Lung (tissue), 16 donors: ENCODE measurements around the gene TRIM72. TPM values are rescaled to one million over a fixed set of nuclear protein-coding genes. Genes with fewer than 3 reads are reported as not detected.
"Not testable (repeated sequence)": the region's sequence is repeated elsewhere in the genome, so short reads cannot be mapped to it uniquely, and the experiment has no call there.

Experiments
- ATAC-seq: fragments of 200-7000 bp; cut with Tn5 transposase; one replicate; pipeline ENCODE4 v1.9.1; 2020; ENCODE audit warnings: moderate number of reproducible peaks; ENCODE audit not compliant: insufficient read depth, low FRiP score
- DNase-seq, 3 donors: peaks; one replicate each; pipeline ENCODE4 v3.0.0-alpha.2; 2013 to 2017
- H3K27ac ChIP-seq, 2 donors: one replicate each; pipeline ENCODE4 v1.5.1; 2013; ENCODE audit warnings: mild to moderate bottlenecking in 2 of 2, moderate library complexity in 2 of 2, control low read depth in 1 of 2, inconsistent platforms in 1 of 2, low read depth in 1 of 2, low read length in 1 of 2
- H3K27me3 ChIP-seq, 3 donors: one replicate each; pipeline ENCODE4 v1.5.1; 2013; ENCODE audit warnings: low read length in 2 of 3; ENCODE audit not compliant: control insufficient read depth in 3 of 3, insufficient read depth in 3 of 3
- H3K36me3 ChIP-seq, 4 donors: one replicate each; pipeline ENCODE4 v1.5.1; 2013; ENCODE audit warnings: low read length in 4 of 4, mild to moderate bottlenecking in 1 of 4, moderate library complexity in 1 of 4; ENCODE audit not compliant: control insufficient read depth in 4 of 4, insufficient read depth in 4 of 4
- H3K4me1 ChIP-seq, 5 donors: one replicate each; pipeline ENCODE4 v1.5.1; 2013; ENCODE audit warnings: low read length in 5 of 5, mild to moderate bottlenecking in 2 of 5, moderate library complexity in 1 of 5; ENCODE audit not compliant: control insufficient read depth in 5 of 5, insufficient read depth in 5 of 5
- H3K4me3 ChIP-seq: one replicate; pipeline ENCODE4 v1.5.1; 2013; ENCODE audit warnings: mild to moderate bottlenecking, control low read depth, moderate library complexity
- H3K9ac ChIP-seq, 2 donors: one replicate each; pipeline ENCODE4 v1.5.1; 2013; ENCODE audit warnings: low read length in 2 of 2, control low read depth in 1 of 2; ENCODE audit not compliant: insufficient read depth in 1 of 2
- H3K9me3 ChIP-seq, 4 donors: one replicate each; pipeline ENCODE4 v1.5.1; 2013; ENCODE audit warnings: low read length in 3 of 4, mild to moderate bottlenecking in 1 of 4, moderate library complexity in 1 of 4; ENCODE audit not compliant: control insufficient read depth in 4 of 4, insufficient read depth in 3 of 4
- CTCF ChIP-seq: IDR thresholded peaks from 2 replicates; pipeline ENCODE4 v1.5.1; 2012; ENCODE audit warnings: mild to moderate bottlenecking; ENCODE audit errors: control extremely low read depth, extremely low read depth
- WGBS, 2 donors: extraction: QIAGEN DNeasy Blood & Tissue Kit; methylation state at CpG; one replicate each; pipeline ENCODE4 v1.1.7; 2013; 5-methylcytosine and 5-hydroxymethylcytosine counted together
- long read RNA-seq, 5 donors: transcript quantifications; one replicate each; lab custom pipeline, GENCODE V29; 2026
- polyA plus RNA-seq, 2 donors: library from polyadenylated mRNA; stranded (reverse); fragments of 200-250 nt; gene quantifications; one replicate each; pipeline ENCODE4 v1.2.1, GENCODE V29; 2013
- total RNA-seq, 2 donors: library from RNA; depleted of rRNA in 1 of 2; stranded (reverse); fragments of >200 nt in 1 of 2; gene quantifications; one replicate each; pipeline ENCODE4 v1.2.1, GENCODE V29; 2014 to 2021
- donor health status: control.
- donor health status: control.
- donor health status: Bipolar disorder and iron deficiency.
- donor health status: healthy.
- donor health status: DM: yes; HTN: yes; CAD: no.

The TRIM72 gene
- total RNA-seq (under 1 TPM in 1 of 2 donors, not detected in 1; 0.09 TPM), polyA plus RNA-seq (under 1 TPM; 0.02 to 0.03 TPM)
- long read RNA-seq, donor 1, result 0 reads
- long read RNA-seq, donor 2, result 0 reads
- long read RNA-seq, donor 3, result 0 reads
- long read RNA-seq, donor 4, result 0 reads
- long read RNA-seq, donor 5, result 0 reads

- 65 to 70% methylated on average over 24 to 25 of the region's 25 CpGs for WGBS, 2 donors
- no peak within 1 kb of the TSS for H3K9ac ChIP-seq
- no peak for TF ChIP-seq CTCF
- no peak within 1 kb of the TSS for H3K4me3 ChIP-seq
- no peak for ATAC-seq
- no peak within 1 kb of the TSS for H3K27ac ChIP-seq
- no peak for DNase-seq
- H3K9me3 ChIP-seq, result no peaks in the 10 kb centered on the region
- peaks cover 2 to 19% (median 7%) of the 10 kb centered on the region in 5 donors for H3K4me1 ChIP-seq
- no peaks in the 10 kb centered on the region for H3K36me3 ChIP-seq
- peaks cover 0 to 62% (median 47%) of the 10 kb centered on the region in 3 donors for H3K27me3 ChIP-seq
Measured at GRCh38 chr16:31213877-31214707, at the start of gene TRIM72. Gene TRIM72 (plus strand): TSS chr16:31214119. CDS start chr16:31214739, 620 bp downstream.

- ATAC-seq, result no peak
- H3K4me1 ChIP-seq, result no peaks in the 10 kb centered on the region
- no peak overlapping the region for H3K4me3 ChIP-seq
- no peak for DNase-seq
- no peaks in the 10 kb centered on the region for H3K27me3 ChIP-seq
- 86 to 89% methylated on average over 8 of the region's 8 CpGs for WGBS, 2 donors
- H3K9me3 ChIP-seq, result no peaks in the 10 kb centered on the region
- no peak overlapping the region for H3K27ac ChIP-seq
- TF ChIP-seq CTCF, result no peak
- H3K9ac ChIP-seq, result no peak overlapping the region
- no peaks in the 10 kb centered on the region for H3K36me3 ChIP-seq
Measured at GRCh38 chr16:31167315-31167714, 46.6 kb upstream of the TRIM72 start.

GRCh38 chr16:31168848-31169247 is 45.1 kb upstream of the TRIM72 start:
- Histone ChIP-seq H3K27ac (no peak overlapping the region), H3K4me3 (no peak overlapping the region), H3K9me3 (no peaks in the 10 kb centered on the region), H3K27me3 (no peaks in the 10 kb centered on the region), H3K4me1 (no peaks in the 10 kb centered on the region), H3K36me3 (no peaks in the 10 kb centered on the region), H3K9ac (no peak overlapping the region)
- no peak for ATAC-seq
- WGBS, 2 donors, result 58 to 75% methylated on average over 2 of the region's 2 CpGs
- DNase-seq, result no peak
- no peak for TF ChIP-seq CTCF

- H3K9ac ChIP-seq, H3K4me3 ChIP-seq, H3K27ac ChIP-seq, H3K9me3 ChIP-seq, H3K27me3 ChIP-seq, ATAC-seq, H3K36me3 ChIP-seq, DNase-seq, H3K4me1 ChIP-seq: not testable (repeated sequence)
- no CpG with 5 or more reads among the region's 2 CpGs for WGBS, 2 donors
Measured at GRCh38 chr16:31170048-31170447, 43.9 kb upstream of the TRIM72 start.
